Ovary (tissue), 9 donors: ENCODE measurements around the gene GALE. TPM values are rescaled to one million over a fixed set of nuclear protein-coding genes. Genes with fewer than 3 reads are reported as not detected.
"Not testable (repeated sequence)": the region's sequence is repeated elsewhere in the genome, so short reads cannot be mapped to it uniquely, and the experiment has no call there.

ENCODE experiments used
- DNase-seq, 5 donors: peaks; one replicate each; pipeline ENCODE4 v3.0.0-alpha.2; 2019 to 2020
- H3K27ac ChIP-seq, 2 donors: fragments of 200-600 bp; one replicate each; pipeline versions ENCODE4 v1.5.1 to v1.8.0; 2019 to 2022
- H3K27me3 ChIP-seq: fragments of 200-600 bp; one replicate; pipeline ENCODE4 v1.8.0; 2022
- H3K36me3 ChIP-seq: fragments of 200-600 bp; sonication (generic); one replicate; pipeline ENCODE4 v1.5.1; 2019
- H3K4me1 ChIP-seq: one replicate; pipeline ENCODE4 v1.8.1; 2013; ENCODE audit warnings: mild to moderate bottlenecking, moderate library complexity; ENCODE audit not compliant: insufficient read depth
- H3K4me3 ChIP-seq: fragments of 200-600 bp; sonication (generic); one replicate; pipeline ENCODE4 v1.5.1; 2017
- H3K9me3 ChIP-seq, 2 donors: fragments of 200-600 bp in 1 of 2; sonication (generic) in 1 of 2; one replicate each; pipeline versions ENCODE4 v1.5.1 to v1.8.1; 2013 to 2019; ENCODE audit warnings: mild to moderate bottlenecking in 1 of 2, moderate library complexity in 1 of 2
- CTCF ChIP-seq, 3 donors: fragments of 450-650 bp in 2 of 3; fragments of 200-600 bp in 1 of 3; IDR thresholded peaks; one replicate each; pipeline versions ENCODE4 v1.5.1 to v1.8.0; 2016 to 2022; ENCODE audit warnings: antibody characterized with exemption in 3 of 3, mild to moderate bottlenecking in 1 of 3
- EP300 ChIP-seq: sonication (generic); formaldehyde crosslinking; IDR thresholded peaks from one replicate; pipeline ENCODE4 v1.6.1; 2017; ENCODE audit warnings: antibody characterized with exemption
- POLR2A ChIP-seq: fragments of 450-650 bp; IDR thresholded peaks from one replicate; pipeline ENCODE4 v1.6.1; 2017; ENCODE audit warnings: antibody characterized with exemption, mild to moderate bottlenecking, moderate library complexity
- WGBS, 3 donors: extraction: QIAGEN DNeasy Blood & Tissue Kit in 1 of 3; methylation state at CpG; one replicate each; pipeline versions ENCODE4 v1.1.5 to v1.1.7; 2013 to 2017; 5-methylcytosine and 5-hydroxymethylcytosine counted together
- intact Hi-C, 4 donors: fragments of 100-400 bp; cut with DNase I; formaldehyde crosslinking; loops; one replicate each; pipeline versions ENCODE4 v1.11.0 to v1.15.1; 2022 to 2023
- polyA plus RNA-seq, 2 donors: library from polyadenylated mRNA; stranded (reverse); fragments of 200-250 nt in 1 of 2; fragments of 350-450 nt in 1 of 2; fragmentation: Illumina TruSeq in 1 of 2; extraction: RNeasy Lipid Tissue Mini Kit (QIAGEN cat#74804) in 1 of 2; gene quantifications; one replicate each; pipeline ENCODE4 v1.2.3, GENCODE V29; 2013 to 2014
- total RNA-seq, 7 donors: library from RNA; depleted of rRNA in 2 of 7; stranded (reverse); fragments of >200 nt in 2 of 7; fragmentation: NEBNext Ultra II Directional in 3 of 7; extraction: Animal tissue kit (Norgen Biotek cat#: 25700) in 3 of 7; gene quantifications; one replicate each; pipeline versions ENCODE4 v1.1.0 to v1.2.4, GENCODE V29; 2016 to 2023
- donor health status: DM: no; HTN: no; CAD: no; lungs with moderate emphysema.
- donor health status: DM: no; HTN: no; CAD: no.
- donor health status: Bipolar disorder and iron deficiency.
- donor health status: DM: yes; HTN: yes; CAD: no.
- donor health status: DM: no; HTN: no; CAD: no.
- donor health status: DM: yes; HTN: yes; CAD: no.

The GALE gene
- total and polyA plus RNA-seq, 9 donors = 3.2 to 17.7 (median 12.3) TPM

DNA sequence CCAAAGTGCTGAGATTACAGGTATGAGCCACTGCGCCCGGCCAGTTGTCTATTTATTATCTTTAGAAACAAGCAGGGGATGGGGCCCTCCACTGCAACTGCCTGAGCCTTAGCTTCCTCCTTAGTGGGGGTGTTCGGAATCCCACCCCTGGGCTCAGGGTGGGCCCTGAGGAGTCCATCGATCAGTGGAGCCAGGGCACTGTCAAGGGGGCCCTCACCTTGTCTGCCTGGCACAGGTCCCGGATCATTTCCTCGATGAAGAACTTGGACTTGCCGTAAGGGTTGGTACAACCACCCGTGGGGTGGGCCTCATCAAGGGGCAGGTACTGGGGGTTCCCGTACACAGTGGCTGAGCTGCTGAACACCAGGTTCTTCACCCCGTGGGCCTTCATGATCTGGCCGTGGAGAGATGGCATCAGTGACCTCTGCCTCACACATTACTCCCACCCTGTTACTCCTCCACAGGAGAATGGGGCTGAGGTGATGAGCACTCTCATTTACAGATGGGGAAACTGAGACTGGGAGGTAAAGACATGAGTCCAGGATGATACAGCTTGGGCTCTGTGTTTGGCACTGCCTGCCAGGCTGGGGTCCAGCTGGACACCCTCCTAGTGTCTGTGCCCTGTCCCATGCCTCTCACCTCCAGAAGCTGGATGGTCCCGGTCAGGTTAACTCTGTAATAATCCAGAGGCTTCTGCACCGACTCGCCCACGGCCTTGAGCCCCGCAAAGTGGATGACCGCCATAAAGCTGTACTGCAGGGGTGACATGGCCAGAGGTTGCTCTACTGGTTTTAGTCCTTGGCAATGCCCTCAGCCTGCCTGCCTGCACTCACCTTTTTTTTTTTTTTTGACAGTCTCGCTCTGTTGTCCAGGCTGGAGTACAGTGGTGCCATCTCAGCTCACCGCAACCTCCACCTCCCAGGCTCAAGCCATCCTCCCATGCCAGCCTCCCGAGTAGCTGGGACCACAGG lies 2.8 kb downstream of the GALE start:
- Histone ChIP-seq H3K4me1 (peaks cover 19% of the 10 kb centered on the region), H3K36me3 (no peaks in the 10 kb centered on the region), H3K9me3 (no peaks in the 10 kb centered on the region), H3K27me3 (no peaks in the 10 kb centered on the region), H3K27ac (no peak overlapping the region), H3K4me3 (no peak overlapping the region)
- peak in 1 of 5 donors; percentile 37 for DNase-seq
- WGBS, 3 donors = 80 to 83% (median 81%) methylated on average over 20 of the region's 20 CpGs
- TF ChIP-seq CTCF (IDR thresholded peaks at IDR 0.05) (no peak), POLR2A (no peak), EP300 (no peak)
- intact Hi-C loops = no loop called here

DNA sequence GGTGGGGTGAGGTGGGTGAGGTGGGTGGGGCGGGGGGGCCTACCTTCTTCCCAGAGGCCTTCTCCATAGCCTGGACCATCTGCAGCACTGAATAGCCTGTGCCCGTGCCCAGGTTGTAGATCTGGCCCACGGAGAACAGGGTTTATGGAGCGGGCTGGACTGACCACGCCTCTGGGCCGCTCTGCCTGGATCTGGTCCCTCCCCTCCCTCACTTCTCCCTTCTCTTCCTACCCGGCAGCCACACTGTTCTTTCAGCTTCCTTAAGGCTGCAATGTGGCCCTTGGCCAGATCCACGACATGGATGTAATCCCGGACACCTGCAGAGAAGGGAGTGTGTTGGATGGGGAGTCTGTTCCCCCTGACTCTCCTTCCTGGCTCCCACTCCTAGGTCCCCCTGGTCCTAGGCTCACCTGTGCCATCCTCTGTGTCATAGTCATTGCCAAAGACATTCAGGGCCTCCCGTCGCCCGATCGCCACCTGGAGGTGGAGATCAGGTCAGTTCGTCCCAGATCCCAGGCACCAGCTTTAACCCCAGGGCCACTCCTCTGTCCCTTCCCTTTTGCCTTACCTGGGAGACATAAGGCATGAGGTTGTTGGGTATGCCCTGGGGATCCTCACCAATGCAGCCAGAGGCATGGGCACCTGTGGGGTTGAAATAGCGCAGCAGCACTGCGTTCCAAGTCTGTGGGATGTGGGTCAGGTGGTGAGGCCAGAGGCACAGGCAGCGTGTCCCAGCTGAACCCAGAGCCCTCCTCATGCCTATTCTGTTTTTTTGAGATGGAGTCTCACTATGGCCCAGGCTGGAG lies 3.9 kb downstream of the GALE start:
- H3K4me1 ChIP-seq = peaks cover 27% of the 10 kb centered on the region
- intact Hi-C loops = no loop called here
- TF ChIP-seq POLR2A (no peak), CTCF (IDR thresholded peaks at IDR 0.05) (no peak)
- no peaks in the 10 kb centered on the region for H3K27me3 ChIP-seq
- no peak overlapping the region for H3K4me3 ChIP-seq
- no peaks in the 10 kb centered on the region for H3K9me3 ChIP-seq
- WGBS, 3 donors = 35 to 52% (median 44%) methylated on average over 15 to 17 of the region's 17 CpGs
- peak overlapping the region in 1 of 2 donors; percentile 50 for H3K27ac ChIP-seq
- no peaks in the 10 kb centered on the region for H3K36me3 ChIP-seq
- DNase-seq = peak in 2 of 5 donors; percentile 33 to 40

- Histone ChIP-seq H3K36me3 (no peaks in the 10 kb centered on the region), H3K4me1 (peaks cover 28% of the 10 kb centered on the region), H3K27me3 (no peaks in the 10 kb centered on the region), H3K4me3 (no peak overlapping the region), H3K27ac (peak overlapping the region in 1 of 2 donors; percentile 50), H3K9me3 (no peaks in the 10 kb centered on the region)
- TF ChIP-seq EP300 = no peak
- DNase-seq = peak in 3 of 5 donors; percentile 59 to 73 (median 70)
- intact Hi-C loops = no loop called here
- WGBS, 3 donors = 11 to 31% (median 28%) methylated on average over 15 to 16 of the region's 16 CpGs
Observed at GRCh38 chr1:23795676-23796465, 4.7 kb downstream of the GALE start.

- peak overlapping the region in 1 of 2 donors; percentile 50 for H3K27ac ChIP-seq
- H3K4me1 ChIP-seq = peaks cover 33% of the 10 kb centered on the region
- 35 to 62% (median 52%) methylated on average over 6 to 9 of the region's 9 CpGs for WGBS, 3 donors
- intact Hi-C loops, H3K36me3 ChIP-seq, H3K4me3 ChIP-seq, H3K9me3 ChIP-seq, H3K27me3 ChIP-seq: not testable (repeated sequence)
- DNase-seq = peak in 1 of 5 donors; percentile 40
Observed at GRCh38 chr1:23794732-23795182, 5.8 kb downstream of the GALE start.
